AG08395 (cell line): Measurements from ENCODE around the gene CASP5.

ENCODE experiments used
- DNase-seq: peaks from one replicate; pipeline ENCODE4 v3.0.0; 2012; ENCODE audit warnings: mixed read lengths, low spot score

CASP5 gene

DNA sequence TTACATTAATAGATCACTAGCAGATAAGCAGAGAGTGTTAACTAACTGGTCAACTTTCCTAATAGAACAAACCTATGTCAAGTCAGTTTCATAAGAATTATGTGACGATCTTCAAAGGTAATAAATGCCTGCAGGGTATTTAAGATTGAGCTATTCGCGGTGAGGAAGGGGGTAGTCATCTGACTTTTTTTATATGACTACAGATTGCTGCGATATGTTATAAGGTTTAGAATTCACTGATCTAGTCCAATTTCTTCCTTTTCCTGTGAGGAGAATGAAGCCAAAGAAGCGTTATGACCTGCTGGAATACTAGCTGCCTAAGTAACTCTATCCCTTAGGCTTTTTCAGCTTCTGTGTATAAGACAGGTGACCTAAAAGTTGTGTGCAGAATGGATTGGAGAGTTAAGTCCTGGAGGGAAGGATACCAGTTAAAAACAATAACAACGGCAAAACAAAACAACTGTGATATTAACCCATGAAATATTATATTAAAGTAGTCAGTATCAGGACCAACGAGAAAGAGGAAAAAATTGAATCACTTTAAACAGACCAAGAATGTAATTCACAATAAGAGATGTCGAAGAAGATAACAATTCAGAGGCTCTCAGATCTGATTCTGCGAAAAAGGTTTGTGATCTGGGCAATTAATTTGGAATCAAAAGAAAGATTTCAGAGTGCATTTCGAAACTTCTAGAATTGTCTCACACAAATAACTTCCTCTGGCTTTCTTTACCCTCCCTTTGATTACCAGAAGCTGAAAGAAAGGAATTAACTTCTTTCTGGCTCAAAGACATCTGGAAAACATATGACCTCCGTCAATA lies 55.2 kb downstream of the CASP5 start:
- no peak for DNase-seq

- DNase-seq: no peak
These were observed 57.2 kb downstream of the CASP5 start for GRCh38 chr11:104965735-104966134.

- DNase-seq: no peak
These were observed 58.7 kb downstream of the CASP5 start for GRCh38 chr11:104964247-104964646.

GRCh38 chr11:104962852-104963251 lies 60.1 kb downstream of the CASP5 start:
- DNase-seq: no peak

DNA sequence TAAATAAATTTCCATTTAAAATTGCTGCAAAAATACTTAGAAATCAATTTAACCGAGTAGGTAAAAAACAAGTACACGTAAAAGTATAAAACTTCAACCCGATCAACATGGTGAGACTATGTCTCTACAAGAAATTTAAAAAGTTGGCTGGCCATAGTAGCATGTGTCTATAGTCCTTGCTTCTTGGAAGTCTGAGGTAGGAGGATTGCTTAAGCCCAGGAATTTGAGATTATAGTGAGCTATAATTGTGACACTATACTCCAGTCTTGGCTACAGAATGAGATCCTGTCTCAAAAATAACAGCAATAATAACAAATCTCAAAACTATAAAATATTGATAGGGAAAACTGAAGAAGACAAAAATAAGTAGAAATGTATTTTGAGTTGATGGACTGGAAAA lies 65.7 kb downstream of the CASP5 start:
- no peak for DNase-seq

- DNase-seq: no peak
These were observed 66.4 kb downstream of the CASP5 start for GRCh38 chr11:104956528-104956927.

- peak; percentile 48 for DNase-seq
These were observed 76.1 kb downstream of the CASP5 start for GRCh38 chr11:104946907-104947306.
